BE2C (cell line): ENCODE measurements around the gene PDIA6.

Experiments used
- DNase-seq: peaks from one replicate; pipeline ENCODE4 v3.0.0-alpha.2; 2020
- H3K27me3 ChIP-seq: fragments of 250-450 bp; sonication (Bioruptor Pico); 2 replicates; pipeline ENCODE4 v1.5.1; 2020; ENCODE audit warnings: mild to moderate bottlenecking
- H3K36me3 ChIP-seq: fragments of 250-450 bp; sonication (Bioruptor Pico); 2 replicates; pipeline ENCODE4 v1.5.1; 2020; ENCODE audit warnings: mild to moderate bottlenecking
- H3K4me1 ChIP-seq: fragments of 250-450 bp; sonication (Bioruptor Pico); 2 replicates; pipeline ENCODE4 v1.5.1; 2020
- H3K4me3 ChIP-seq: 2 replicates; pipeline ENCODE4 v1.5.1; 2011; ENCODE audit warnings: low read depth, low read length
- H3K9me3 ChIP-seq: fragments of 250-450 bp; sonication (Bioruptor Pico); 2 replicates; pipeline ENCODE4 v1.5.1; 2020
- CTCF ChIP-seq: IDR thresholded peaks from 2 replicates; pipeline ENCODE4 v1.5.1; 2012; ENCODE audit warnings: mild to moderate bottlenecking, low read depth, low read length

Gene PDIA6

GRCh38 chr2:10733566-10733925, 79.0 kb downstream of the PDIA6 start:
- H3K36me3 ChIP-seq = no peaks in the 10 kb centered on the region
- H3K9me3 ChIP-seq = no peaks in the 10 kb centered on the region
- TF ChIP-seq CTCF = no peak
- DNase-seq = no peak
- no peaks in the 10 kb centered on the region for H3K27me3 ChIP-seq
- H3K4me1 ChIP-seq = no peaks in the 10 kb centered on the region
- no peak overlapping the region for H3K4me3 ChIP-seq
